HG03469 (cell line): ENCODE data around the gene MFSD6.
"Not testable (repeated sequence)": the region's sequence is repeated elsewhere in the genome, so short reads cannot be mapped to it uniquely, and the experiment has no call there.

ENCODE experiments used
- ATAC-seq: cut with Tn5 transposase; IDR thresholded peaks from one replicate; pipeline ENCODE4 v1.9.1; 2021; ENCODE audit warnings: mild to moderate bottlenecking, moderate library complexity, moderate number of reproducible peaks; ENCODE audit not compliant: unreplicated experiment

The MFSD6 gene

GRCh38 chr2:190460487-190460886 is 52.3 kb downstream of the MFSD6 start:
- ATAC-seq = no peak

GRCh38 chr2:190462181-190462580 is 54.0 kb downstream of the MFSD6 start:
- ATAC-seq = no peak

GRCh38 chr2:190462611-190463010 is 54.5 kb downstream of the MFSD6 start:
- no peak for ATAC-seq

- peak; percentile 56 for ATAC-seq
Observed at GRCh38 chr2:190465060-190465459, 56.9 kb downstream of the MFSD6 start.

DNA sequence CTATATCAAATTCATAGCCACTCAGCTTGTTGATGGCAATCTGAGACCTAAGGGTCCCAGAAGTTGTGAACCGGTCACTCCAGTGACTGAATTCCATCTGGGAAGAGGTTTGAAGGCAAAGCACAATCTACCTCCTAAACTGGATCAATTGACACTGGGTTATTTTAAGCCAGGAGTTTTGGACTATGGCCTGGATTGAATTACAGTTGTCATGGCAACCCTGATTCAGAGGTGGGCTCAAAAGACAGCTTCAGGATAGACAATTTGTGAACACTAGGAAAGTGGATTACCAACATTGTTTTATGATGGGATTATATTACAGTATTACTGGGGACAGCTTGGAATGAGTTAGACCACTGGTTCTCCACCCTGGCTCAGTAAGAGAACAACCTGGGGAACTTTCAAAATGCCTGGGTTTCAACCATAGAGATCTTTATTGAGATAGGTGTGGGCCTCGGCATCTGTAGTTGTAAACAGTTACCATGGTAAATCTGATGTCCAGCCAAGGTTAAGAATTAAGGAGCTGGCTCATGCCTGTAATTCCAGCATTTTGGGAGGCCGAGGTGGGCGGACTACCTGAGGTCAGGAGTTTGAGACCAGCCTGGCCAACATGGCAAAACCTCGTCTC is 58.8 kb downstream of the MFSD6 start:
- ATAC-seq = no peak

DNA sequence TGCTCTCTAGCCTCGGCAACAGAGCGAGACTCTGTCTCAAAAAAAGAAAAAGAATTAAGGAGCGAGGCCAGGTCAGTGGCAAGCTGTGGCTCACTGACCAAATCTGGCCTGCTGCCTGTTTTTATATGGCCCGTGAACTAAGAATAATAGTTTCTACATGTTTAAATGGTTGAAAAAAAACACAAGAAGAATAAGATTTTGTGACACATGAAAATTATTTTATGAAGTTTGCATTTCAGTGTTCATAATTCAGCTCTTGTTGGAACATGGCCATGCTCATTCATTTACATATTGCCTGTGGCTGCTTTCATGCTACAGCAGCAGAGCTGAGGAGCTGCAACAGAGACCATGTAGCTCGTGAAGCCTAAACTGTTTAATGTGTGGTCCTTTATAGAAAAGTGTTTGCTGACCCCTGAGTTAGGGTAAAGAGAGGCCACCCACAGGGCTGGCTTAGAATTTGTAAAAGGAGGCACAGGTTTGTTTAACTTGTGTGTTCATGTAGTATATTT is 59.5 kb downstream of the MFSD6 start:
- ATAC-seq = no peak

DNA sequence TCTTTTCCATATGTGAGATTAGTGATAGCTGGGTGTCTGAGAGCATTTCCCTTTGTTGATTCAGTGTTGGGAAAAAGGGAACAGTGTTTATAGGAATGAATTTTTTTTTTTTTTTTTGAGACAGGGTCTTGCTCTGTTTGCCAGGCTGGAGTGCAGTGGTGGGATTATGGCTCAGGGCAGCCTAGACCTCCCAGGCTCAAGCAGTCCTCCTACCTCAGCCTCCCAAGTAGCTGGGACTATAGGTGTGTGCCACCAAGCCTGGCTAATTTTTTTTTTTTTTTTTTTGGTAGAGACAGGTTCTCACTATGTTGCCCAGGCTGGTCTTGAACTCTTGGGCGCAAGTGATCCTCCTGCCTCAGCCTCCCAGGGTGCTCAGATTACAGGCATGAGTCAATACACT is 60.2 kb downstream of the MFSD6 start:
- not testable (repeated sequence) for ATAC-seq

GRCh38 chr2:190468814-190469569 is 60.8 kb downstream of the MFSD6 start:
- ATAC-seq = peak; percentile 39

DNA sequence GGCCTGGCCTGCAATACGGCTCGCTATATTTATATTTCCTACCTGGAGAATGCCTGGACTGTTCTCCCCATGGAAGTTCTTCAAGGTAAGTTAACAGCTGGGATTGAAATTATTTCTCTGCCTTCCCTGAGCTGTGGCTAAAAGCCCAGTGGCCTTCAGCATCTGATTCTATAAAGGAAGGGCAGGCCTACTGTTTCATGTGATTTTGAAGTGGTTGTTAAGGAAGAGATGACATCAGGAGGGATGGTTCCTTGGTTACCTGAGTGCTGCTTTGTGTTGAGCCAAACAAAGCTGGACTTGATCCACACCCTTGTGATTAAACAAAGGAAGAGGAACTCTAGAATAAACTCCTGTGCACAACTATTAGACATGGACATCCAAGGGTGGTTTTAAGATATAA is 61.6 kb downstream of the MFSD6 start:
- no peak for ATAC-seq

DNA sequence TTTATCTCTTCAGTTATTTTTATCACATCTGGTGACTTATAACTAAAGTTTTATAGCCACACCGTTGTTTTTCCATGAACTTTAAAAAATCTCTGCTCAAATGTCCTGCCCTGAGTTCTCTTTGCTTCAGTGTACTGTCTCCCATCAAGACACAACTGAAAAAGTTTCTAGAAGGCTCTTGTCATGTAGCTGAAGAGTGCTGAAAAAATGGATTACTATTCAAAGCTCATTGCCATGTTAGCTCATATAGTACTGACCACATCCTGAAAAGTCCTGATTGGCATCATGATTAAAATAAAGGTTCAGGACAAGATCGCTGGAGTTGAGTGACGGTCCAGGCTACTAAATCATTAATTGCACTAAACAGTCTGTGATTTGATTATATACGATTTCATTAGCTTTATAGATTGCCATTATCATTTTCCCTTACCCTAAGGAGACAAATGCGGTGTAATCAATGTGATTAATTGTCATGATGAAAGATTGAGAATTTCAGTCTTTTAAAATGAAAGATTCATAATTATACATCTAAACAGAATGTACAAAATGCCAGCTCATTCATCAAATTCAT is 62.2 kb downstream of the MFSD6 start:
- no peak for ATAC-seq

DNA sequence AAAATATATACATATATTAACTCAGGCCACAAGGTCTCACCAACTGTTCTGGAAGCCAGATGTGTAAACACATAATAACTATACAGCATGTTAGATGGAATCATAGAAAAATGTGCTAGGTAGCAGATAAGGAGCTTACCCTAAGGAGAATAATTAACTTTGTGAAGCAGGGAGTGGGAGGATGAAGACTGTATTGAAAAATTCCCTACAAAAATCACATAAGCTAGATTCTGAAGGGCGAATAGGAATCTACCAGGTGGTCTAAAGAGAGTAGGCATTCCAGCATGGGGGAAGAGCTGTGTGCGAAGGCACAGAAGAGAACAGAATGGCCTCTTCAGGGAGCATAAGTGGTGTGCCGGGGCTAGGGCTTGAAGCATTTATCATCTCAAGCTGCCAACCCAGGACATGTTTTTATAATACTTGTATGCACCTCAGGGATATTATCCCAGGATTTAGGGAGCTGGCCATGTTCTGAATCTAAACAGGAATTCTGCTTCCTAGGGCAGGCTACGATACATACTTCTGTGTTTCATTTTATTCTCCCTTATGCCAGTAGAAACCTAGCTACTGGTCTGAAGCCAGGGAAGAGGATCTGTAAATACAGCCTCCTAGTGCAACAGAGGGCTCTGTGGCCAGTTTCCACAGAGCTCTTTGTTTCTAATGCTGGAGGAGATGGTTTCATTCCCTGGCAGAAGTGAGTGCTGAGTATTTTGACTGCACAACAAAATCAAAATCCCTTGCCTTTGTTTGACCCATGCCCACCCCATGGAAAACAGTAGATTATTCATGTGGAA is 69.7 kb downstream of the MFSD6 start:
- no peak for ATAC-seq

DNA sequence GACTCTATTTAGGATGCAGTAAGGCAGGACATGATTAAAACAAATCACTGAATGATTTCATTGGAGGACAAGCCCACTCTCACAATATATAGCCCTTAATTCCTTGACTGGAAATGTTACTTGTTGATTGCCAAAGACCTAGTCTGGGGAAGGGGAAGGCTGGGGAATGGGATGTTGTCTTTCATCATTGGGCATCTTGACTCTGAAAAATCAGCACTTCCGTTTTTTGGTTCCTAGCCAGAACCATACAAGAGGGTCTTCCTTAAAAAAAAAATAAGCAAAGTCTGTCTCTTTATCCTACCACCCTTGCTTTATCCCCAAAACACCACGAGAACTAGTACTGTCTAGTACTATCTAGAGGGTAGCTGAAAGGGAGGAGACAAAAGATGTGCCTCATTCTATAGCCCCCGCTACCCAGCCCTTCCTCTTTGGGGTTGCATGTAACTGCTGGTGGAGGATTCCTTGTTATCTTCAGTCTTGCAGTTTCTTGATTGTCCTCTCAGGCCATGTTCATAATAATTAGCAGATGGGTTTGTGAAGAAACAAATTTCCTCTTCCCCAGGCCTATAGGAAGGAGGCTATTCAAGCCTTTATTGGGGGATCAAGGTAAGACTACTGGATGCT is 70.5 kb downstream of the MFSD6 start:
- no peak for ATAC-seq

DNA sequence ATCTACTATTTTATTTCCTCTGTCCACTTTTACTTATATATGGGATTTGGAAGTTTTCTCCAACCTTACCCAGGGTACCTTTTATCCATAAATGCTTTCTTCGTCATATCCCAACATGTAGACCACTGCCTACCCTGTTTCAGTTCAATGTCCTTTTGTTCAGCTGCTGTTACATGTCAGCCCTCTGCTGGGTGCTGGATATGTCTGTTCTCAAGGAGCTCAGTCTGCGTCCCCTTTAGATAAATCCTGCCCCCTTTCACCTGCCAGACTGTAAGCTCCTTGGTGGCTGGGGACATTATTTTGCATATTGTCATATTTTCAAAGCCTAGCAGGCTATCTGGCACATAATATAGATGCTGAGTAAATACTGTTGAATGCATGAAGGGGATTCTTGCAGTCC is 73.2 kb downstream of the MFSD6 start:
- ATAC-seq = no peak

GRCh38 chr2:190482451-190482850 is 74.3 kb downstream of the MFSD6 start:
- ATAC-seq = no peak

DNA sequence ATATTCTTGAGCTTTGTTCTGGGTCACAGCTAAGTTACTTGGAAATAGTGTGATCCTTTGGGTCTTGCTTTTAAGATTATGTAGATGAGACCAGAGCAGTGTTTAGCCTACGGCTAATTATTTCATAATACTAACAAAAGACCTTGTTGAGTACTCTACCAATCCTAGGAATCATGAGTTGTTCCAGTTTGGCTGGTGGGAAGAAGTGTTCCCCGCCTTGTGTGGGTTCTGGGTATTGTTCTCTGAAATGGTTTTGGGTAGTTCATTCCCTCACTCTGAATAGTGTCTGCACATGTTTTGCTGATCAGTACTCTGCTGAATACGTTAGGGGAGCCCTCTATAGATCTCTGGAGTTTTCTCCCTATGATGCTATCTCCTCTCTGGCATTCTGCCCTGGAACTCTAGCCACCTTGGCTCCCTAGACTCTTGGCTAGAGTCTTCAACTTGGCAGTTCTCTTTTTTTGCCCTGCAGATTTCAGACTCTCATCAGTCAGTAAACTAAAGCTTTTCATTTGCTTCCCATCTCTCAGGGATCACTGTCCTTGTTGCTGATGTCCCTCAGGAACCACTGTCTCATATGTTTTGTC is 78.0 kb downstream of the MFSD6 start:
- ATAC-seq = no peak

DNA sequence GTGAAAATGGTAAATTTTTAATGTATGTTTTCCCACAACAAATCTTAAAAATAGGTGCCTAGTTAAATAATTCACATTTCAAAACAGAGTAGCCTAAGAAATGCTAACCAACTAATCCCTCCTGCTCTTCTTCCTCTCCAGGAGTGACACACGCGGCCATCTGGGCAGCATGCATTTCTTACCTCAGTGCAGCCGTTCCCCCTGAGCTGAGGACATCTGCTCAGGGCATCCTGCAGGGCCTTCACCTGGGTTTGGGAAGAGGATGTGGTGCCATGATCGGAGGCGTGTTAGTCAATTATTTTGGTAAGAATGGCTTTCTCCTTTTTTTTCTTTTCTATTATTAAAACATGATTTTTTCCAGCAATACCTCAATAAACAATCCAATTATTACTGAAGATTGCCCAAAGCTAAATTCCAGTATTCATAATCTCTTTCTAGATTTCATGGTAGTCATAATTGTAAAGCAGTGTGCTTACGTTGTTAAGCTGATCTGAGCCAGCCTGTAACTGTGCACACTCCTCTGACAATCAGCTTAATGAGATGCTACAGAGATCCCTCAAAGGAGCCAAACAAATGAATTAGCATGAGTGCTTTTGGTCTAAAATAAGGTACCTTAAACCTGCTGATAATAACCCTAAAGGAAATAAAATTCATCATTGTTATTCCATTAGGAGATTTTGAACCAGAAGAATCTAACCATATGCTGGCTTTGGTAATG is 80.5 kb downstream of the MFSD6 start:
- ATAC-seq = no peak

DNA sequence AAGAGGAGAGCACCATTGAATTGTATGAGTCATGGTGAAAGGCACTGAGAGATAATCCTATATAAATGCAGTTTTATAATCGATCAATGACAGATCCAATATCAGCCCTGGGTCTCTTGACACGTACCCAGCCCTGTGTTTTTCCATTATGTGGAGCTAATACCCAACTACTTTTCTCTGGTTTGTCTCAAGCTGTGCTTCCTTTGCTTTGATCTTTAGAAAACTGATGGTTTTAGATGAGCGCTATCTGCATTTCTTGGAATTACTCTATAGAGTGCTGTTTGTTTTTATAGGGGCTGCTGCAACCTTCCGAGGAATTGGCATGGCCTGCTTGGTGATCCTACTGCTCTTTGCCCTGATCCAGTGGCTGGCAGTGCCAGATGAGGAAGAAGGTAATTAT is 81.3 kb downstream of the MFSD6 start:
- no peak for ATAC-seq

DNA sequence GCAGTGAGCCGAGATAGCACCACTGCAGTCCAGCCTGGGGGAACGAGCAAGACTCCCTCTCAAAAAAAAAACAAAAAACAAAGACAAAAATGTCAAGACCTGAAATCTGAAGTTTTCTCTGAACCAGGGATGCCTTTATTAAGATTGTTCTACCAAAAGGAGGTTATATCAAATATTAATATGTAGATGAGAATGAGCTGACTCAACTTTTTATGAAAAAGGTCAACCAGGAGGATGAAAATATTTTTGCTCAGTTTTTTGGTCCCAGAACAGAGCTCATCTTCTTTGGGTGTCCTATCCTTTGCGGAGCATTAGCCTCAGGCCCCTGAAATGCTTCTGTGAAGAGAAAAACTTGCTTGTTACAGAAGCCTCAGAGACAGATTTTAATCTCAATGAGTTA is 82.3 kb downstream of the MFSD6 start:
- no peak for ATAC-seq

DNA sequence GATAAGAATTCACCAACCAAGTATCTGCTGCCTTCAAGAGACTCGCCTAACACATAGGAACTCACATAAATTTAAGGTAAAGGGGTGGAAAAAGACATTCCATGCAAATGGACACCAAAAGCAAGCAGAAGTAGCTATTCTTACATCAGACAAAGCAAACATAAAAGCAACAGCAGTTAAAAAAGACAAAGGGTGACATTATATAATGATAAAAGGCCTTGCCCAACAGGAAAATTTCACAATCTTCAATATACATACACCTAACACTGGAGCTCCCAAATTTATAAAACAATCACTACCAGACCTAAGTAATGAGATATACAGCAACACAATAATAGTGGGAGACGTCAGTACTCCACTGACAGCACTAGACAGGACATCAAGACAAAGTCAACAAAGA is 84.9 kb downstream of the MFSD6 start:
- no peak for ATAC-seq
